ENCODE data around the gene ALDOC. TPM values are rescaled to one million over a fixed set of nuclear protein-coding genes. Genes with fewer than 3 reads are reported as not detected.

Gene ALDOC
- total RNA-seq, 1 experiment from 2014 or later: 53.2 TPM

DNA sequence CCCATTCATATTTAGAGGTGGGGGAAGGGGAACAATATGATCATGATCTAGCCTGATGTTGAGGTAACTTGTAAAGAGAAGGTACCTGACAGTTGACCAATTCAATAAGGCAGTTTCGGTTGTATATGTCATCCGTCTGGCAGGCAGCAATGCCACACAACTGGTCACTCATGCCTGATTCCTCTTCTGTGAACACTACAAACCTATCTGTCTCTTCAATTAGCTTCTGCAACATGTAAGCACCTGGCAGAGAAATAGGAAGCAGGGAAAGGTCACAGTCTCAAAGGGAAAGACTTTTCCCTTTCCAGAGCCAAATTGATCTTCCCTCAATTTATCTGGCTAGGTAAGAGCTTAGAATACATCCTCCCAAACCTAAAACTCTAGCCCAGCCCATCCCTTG, 47.5 kb upstream of the ALDOC start:
- Histone ChIP-seq H2BK120ac (ENCODE audit: low read depth, low read length, poor library complexity, severe bottlenecking) (no peak overlapping the region), H3K27ac (ENCODE audit: insufficient read length, low read depth, low read length) (no peak overlapping the region), H4K91ac (ENCODE audit: insufficient read length, low read depth, low read length) (no peak overlapping the region), H3K79me2 (ENCODE audit: insufficient read depth, low read length) (no peaks in the 10 kb centered on the region), H2AK5ac (ENCODE audit: insufficient read length, low read length) (no peak overlapping the region), H3K27me3 (ENCODE audit: insufficient read depth, low read length) (no peaks in the 10 kb centered on the region), H3K14ac (ENCODE audit: insufficient read depth, low read length) (no peak overlapping the region), H3T11ph (ENCODE audit: low read length) (no peak overlapping the region), H3K4me2 (ENCODE audit: insufficient read depth, insufficient read length, low read length) (no peak overlapping the region), H3K56ac (ENCODE audit: insufficient read length, low read depth, low read length) (no peak overlapping the region), H4K8ac (replicated peaks; ENCODE audit: insufficient read length, low read depth, low read length) (no peak overlapping the region), H4K5ac (ENCODE audit: insufficient read length, low read depth, low read length) (no peak overlapping the region), H3K4me1 (ENCODE audit: insufficient read depth, low read length) (no peaks in the 10 kb centered on the region), H2BK5ac (ENCODE audit: insufficient read length, low read length) (no peak overlapping the region), H2BK20ac (ENCODE audit: low read depth, low read length, poor library complexity, severe bottlenecking) (no peak overlapping the region), H4K20me1 (ENCODE audit: control insufficient read depth, insufficient read depth, insufficient read length) (no peaks in the 10 kb centered on the region), H3K9me3 (ENCODE audit: control insufficient read depth, low read depth, low read length) (no peaks in the 10 kb centered on the region), H3K9ac (ENCODE audit: extremely low read depth, insufficient read length, low read length) (no peak overlapping the region), H3K23ac (ENCODE audit: insufficient read length, low read depth, low read length) (no peak overlapping the region), H3K79me1 (ENCODE audit: insufficient read depth, low read depth, low read length, poor library complexity, severe bottlenecking) (no peaks in the 10 kb centered on the region), H2AFZ (ENCODE audit: low read length) (no peak overlapping the region), H3K18ac (ENCODE audit: insufficient read length, low read depth, low read length) (no peak overlapping the region), H2BK12ac (ENCODE audit: insufficient read length, low read depth, low read length) (no peak overlapping the region), H3K4ac (ENCODE audit: low read depth, low read length) (no peak overlapping the region), H2BK15ac (ENCODE audit: low read depth, low read length) (no peak overlapping the region), H3K23me2 (ENCODE audit: insufficient read length, low read depth, low read length, poor library complexity, severe bottlenecking) (no peaks in the 10 kb centered on the region)
- Mint-ChIP-seq H3K4me1 (no peaks in the 10 kb centered on the region), H3K27ac (no peak overlapping the region), H3K27me3 (ENCODE audit: low read depth) (no peaks in the 10 kb centered on the region; the same call in 1 of the 2 replicates), H3K36me3 (ENCODE audit: insufficient read depth in 1 of 3, low read depth in 3 of 3) (peaks cover 51 to 88% (median 78%) of the 10 kb centered on the region in 3 experiments; a peak in 6 of 7 replicates), H3K4me3 (no peak overlapping the region), H3K9me3 (no peaks in the 10 kb centered on the region)
- TF ChIP-seq, protein P1, sequence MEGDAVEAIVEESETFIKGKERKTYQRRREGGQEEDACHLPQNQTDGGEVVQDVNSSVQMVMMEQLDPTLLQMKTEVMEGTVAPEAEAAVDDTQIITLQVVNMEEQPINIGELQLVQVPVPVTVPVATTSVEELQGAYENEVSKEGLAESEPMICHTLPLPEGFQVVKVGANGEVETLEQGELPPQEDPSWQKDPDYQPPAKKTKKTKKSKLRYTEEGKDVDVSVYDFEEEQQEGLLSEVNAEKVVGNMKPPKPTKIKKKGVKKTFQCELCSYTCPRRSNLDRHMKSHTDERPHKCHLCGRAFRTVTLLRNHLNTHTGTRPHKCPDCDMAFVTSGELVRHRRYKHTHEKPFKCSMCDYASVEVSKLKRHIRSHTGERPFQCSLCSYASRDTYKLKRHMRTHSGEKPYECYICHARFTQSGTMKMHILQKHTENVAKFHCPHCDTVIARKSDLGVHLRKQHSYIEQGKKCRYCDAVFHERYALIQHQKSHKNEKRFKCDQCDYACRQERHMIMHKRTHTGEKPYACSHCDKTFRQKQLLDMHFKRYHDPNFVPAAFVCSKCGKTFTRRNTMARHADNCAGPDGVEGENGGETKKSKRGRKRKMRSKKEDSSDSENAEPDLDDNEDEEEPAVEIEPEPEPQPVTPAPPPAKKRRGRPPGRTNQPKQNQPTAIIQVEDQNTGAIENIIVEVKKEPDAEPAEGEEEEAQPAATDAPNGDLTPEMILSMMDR (conservative IDR thresholded peaks at IDR 0.05): no peak
- DNase-seq: no peak
- no CpG with 5 or more reads among the region's 2 CpGs for WGBS (ENCODE audit: extremely low coverage, insufficient read length, low lambda C conversion rate)

Data from H9 (cell line).